ENCODE data around the gene PDE1C. TPM values are rescaled to one million over a fixed set of nuclear protein-coding genes. Genes with fewer than 3 reads are reported as not detected.

The PDE1C gene
- total and polyA plus RNA-seq, 2 donors (not counting 1 experiment from before 2014, with no cell fraction given) = 16.6 to 27.6 TPM

DNA sequence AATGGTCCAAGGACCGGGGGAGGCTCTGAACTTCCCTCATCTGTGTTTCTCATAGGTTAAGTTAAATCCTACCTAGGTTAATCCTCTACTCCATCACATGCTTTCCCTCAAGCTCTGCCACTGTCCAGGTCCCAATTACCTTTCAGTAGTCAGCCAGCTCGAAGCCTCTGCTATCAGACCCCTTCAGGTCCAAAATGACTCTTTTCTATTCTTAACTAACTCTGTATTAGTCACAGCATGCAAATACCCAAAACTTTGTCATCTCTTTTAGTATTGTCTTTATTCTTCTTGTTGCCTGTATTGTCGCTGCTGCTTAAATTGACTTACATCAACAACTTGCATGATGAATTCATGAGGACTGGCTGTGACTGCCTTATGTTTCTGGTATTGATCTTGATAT is 367.9 kb downstream of the PDE1C start:
- no peaks in the 10 kb centered on the region for H3K27me3 ChIP-seq (ENCODE audit: control insufficient read depth, insufficient read depth, low read length)
- no peaks in the 10 kb centered on the region for H3K9me3 ChIP-seq (ENCODE audit: control insufficient read depth, insufficient read depth, low read depth, low read length)
- no peaks in the 10 kb centered on the region for H3K36me3 ChIP-seq (ENCODE audit: control insufficient read depth, insufficient read depth, low read length)
- no peak overlapping the region for H2AFZ ChIP-seq (ENCODE audit: low read length)
- H3K9ac ChIP-seq (ENCODE audit: insufficient read depth, low read length) = no peak overlapping the region
- no peaks in the 10 kb centered on the region for H3K79me2 ChIP-seq (ENCODE audit: control insufficient read depth, insufficient read depth, low read length)
- H3K4me2 ChIP-seq (ENCODE audit: extremely low read depth, insufficient read depth, low read length) = no peak overlapping the region
- TF ChIP-seq EZH2 (IDR thresholded peaks at IDR 0.05; ENCODE audit: low read length, missing control alignments) (no peak), CTCF (conservative IDR thresholded peaks at IDR 0.05 in 1 of 2, IDR thresholded peaks at IDR 0.05 in 1 of 2; ENCODE audit: low read depth in 1 of 2, low read length in 2 of 2) (no peak)
- no peaks in the 10 kb centered on the region for H3K4me1 ChIP-seq (ENCODE audit: control insufficient read depth, extremely low read depth, insufficient read depth, low read length)
- no peaks in the 10 kb centered on the region for H4K20me1 ChIP-seq (ENCODE audit: control insufficient read depth, extremely low read depth, insufficient read depth, low read length)
- no peak for DNase-seq (ENCODE audit: low read depth in 2 of 2)
- H3K4me3 ChIP-seq (replicated peaks in 1 of 4; ENCODE audit: control extremely low read depth in 1 of 4, insufficient read depth in 1 of 4, low read depth in 3 of 4, low read length in 4 of 4) = no peak overlapping the region
- no peak overlapping the region for H3K27ac ChIP-seq (ENCODE audit: insufficient read depth, low read length)
